NCI-H187 treated with DMSO at 0.1 percent for 48 hours (cell line): ENCODE measurements around the gene TNFRSF4.
"Not testable (repeated sequence)": the region's sequence is repeated elsewhere in the genome, so short reads cannot be mapped to it uniquely, and the experiment has no call there.

Experiments
- DNase-seq: peaks from one replicate; lab custom pipeline; 2025; lab: John Stamatoyannopoulos, UW

The TNFRSF4 gene

DNA sequence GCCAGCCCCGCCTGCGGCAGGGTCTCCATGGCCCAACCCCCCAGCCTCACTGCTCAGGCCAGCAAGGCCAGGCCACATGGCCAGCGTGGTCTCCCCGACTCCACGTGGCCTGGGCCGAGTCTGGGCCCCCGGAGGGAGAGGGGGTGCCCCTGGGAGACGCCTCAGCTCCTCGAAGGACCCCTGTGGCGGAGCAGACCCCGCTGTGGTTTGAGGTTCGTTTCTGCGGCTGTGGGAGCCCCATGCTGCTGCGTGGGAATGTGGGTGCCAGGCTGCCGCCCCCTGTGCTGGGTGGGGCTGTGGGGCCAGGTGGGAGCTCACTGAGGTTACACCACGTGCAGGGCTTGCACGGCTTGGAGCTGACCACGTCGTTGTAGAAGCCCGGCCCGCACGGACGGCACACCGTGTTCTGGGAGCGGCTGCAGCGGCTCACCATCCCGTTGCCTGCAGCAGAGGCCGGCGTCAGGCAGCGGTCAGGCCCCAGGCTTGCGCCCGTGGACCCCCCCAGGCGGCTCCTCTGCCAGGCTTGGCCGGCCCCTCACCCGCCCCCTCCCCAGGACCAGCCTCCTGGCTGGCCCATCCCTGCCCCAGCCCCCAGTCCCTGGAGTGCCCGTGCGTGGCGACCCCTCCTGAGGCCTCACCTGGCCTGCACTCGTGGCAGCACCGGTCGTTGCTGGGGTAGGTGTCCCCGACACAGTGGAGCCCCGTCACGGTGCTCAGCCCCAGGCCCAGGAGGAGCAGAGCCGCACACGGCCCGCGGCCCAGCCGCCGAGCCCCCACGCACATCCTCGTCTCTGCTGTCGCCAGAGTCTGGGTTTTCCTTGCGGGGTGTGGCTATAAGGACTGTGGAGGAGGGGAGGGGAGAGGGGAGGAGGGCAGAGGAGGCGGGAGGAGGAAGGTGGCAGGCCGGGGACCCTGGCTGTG lies at the start of gene TNFRSF4:
TNFRSF4 (minus strand) TSS at position 809 of the 921 bp plus-strand sequence; CDS start at position 783, 26 bp downstream.
- no peak for DNase-seq

GRCh38 chr1:1262758-1263157 lies 48.8 kb upstream of the TNFRSF4 start:
- no peak for DNase-seq

GRCh38 chr1:1262071-1262470 lies 48.1 kb upstream of the TNFRSF4 start:
- no peak for DNase-seq

DNA sequence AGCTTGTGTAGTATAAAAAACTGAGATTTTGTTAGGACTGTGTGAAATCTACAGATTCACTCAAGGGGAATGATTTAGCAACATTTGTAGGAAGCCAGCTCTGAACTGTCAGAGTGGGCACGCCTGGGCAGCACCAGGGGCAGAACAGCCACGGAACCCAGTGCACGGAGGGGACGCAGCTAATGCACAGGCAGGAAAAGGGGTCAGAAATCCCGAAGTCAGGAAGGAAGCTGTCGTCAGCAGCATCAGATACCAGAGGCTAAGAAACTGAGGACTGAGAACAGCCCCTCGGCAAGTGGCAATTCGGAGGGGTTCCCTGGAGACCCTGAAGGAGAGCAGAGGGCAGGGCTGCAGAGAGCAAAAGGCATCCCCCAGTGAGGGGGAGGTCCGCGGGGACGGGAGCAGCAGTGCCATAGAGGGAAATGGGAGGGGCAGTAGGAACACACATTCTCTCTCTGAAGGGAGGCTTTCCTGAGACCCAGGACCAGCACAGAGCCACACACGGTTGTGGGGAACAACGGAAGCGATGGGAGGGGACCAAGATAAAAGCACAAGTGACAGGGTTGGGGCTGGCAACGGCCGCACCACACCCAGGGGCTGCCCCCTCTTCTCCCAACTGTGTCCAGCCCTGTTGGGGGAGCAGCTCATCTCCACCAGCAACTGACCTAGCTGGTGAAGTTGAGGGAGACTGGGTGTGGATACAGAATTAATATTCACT lies 47.0 kb upstream of the TNFRSF4 start:
- DNase-seq = no peak

DNA sequence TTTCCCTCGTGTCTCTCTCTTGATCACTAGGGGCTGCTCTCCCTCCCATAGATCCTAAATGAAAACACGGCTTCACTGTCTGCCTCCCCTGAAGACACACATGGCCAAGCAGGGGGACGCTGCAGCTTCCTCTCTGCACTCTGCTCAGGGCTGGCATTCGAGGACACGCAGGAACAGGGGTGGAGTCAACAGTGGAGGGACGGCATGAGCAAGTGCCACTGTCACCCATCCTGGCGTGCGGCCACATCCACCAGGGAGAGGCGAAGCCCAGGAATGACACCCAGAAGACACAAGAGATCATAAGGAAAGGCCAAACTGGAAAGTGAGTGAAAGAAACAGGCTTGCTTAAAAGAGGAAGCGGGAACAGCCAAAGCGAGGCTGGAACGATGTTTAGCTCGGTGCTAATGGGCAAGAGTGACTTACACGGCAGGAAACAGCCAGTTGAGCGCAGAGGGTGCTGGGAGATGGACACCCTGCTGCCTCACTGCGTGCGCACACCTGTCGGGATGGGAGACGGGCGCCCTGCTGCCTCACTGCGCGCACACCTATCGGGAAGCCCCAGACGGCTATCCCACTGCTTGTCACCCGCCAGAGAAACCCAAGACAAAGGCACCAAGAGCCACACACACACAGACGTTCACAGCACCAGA lies 46.1 kb upstream of the TNFRSF4 start:
- DNase-seq = no peak

DNA sequence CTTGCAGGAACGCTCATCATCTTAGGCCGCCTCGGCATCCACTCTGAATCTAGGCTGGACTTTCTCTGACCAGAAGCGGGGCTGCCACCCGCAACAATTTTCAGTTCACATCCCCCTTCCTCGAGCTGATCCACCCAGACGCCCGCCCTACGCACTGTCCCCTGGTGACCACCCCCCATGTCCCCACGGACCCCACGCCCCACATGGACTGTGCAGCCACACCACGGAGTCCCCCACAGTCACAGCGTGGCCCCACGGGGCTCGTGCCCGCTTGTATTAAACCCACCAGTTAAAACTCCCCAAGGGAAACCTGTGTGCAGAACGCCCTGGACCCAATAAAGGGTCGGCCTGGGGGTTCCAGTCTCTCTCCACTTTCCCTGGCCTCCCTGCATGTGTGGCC lies 45.6 kb upstream of the TNFRSF4 start:
- DNase-seq = no peak

DNA sequence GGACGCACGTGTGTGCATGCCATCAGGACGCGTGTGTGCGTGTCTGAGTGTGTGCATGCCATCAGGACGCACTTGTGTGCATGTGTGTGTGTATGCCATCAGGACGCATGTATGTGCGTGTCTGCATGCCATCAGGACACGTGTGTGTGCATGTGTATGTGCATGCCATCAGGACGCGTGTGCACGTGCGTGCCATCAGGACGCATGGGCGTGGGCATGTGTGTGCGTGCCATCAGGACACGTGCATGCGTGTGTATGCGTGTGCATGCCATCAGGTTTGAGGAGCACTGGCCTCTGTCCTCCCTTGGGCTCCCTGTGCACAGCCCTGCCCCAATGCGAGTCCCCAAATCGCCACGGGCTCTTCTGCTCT lies 45.2 kb upstream of the TNFRSF4 start:
- DNase-seq = no peak

DNA sequence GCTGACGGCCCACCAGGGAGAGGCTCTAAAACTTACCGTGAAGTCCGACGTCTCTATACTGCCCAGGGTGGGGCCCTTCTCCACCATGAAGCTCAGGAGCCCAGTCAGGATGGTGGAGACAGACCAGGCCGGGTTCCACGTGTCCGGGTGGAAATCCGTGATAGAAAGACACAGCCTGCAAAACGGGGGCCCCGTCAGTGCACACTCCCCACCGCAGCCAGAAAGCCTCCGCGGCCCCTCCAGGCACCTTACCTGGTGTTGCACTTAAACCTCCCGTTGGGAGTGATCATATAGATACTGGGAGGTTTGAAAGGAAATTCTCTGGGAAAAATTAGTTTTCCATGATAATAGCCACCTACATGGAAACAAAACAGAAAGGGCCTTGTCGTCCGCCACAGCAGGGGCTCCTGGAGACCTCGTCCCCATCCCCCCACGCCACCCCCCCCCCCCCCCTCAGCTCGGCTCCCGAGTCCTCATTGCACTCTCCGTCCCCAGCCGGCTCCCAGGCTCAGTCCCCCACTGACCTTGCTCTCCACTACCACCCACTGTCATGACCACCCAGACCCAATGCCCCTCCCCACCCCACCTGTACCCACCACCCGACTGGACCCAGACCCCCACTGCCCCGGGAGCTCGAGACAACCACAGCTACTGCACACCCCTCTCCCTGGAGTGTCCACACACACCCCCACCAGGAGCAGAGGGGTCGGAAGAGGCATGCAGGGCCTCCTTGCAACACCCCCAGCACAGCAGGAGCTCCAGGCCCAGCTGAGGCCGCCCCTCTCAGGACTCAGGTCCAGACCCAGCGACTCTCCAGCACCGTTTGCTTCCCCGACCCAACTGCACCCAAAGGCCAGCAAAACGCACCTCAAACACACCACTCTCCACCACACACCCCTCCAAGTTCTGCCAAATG lies 43.3 kb upstream of the TNFRSF4 start:
- DNase-seq = no peak

- DNase-seq = no peak
These were observed 41.7 kb upstream of the TNFRSF4 start for GRCh38 chr1:1255611-1256010.

DNA sequence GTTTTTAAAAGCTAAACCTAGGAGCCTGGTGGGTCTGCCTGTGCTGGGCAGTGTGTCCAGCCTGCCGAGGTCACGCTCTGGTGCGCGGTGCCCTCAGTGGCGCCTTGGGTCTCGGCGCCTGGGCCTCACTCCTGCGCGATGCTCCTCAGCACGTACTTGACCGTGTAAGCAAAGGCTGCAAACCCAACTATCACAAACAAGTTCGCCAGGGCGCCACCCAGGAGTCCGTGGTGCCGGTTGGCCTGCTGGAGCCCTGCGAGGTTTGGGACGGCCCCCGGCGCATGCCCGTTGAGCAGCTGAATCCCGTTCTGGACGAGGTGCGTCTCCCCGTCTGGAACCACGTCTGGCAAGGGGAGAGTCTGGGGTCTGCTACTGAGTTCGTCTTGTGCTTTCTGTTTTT lies 41.1 kb upstream of the TNFRSF4 start:
- no peak for DNase-seq

DNA sequence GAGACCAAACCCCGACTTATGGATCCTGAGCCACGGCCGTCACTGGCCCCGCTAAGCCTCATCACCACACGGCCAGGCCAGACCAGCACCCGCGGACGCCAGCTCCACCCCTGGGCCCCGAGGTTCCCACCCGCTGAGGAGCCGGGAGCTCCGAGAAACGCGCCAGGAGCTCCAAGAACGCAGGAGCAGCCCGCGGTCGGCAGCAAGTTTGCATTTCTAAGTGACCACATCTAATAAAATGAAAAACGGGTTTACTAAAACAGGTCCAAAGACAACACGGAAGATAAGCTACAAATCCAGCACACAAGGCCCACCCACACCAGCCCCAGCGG lies 40.7 kb upstream of the TNFRSF4 start:
- DNase-seq = no peak

DNA sequence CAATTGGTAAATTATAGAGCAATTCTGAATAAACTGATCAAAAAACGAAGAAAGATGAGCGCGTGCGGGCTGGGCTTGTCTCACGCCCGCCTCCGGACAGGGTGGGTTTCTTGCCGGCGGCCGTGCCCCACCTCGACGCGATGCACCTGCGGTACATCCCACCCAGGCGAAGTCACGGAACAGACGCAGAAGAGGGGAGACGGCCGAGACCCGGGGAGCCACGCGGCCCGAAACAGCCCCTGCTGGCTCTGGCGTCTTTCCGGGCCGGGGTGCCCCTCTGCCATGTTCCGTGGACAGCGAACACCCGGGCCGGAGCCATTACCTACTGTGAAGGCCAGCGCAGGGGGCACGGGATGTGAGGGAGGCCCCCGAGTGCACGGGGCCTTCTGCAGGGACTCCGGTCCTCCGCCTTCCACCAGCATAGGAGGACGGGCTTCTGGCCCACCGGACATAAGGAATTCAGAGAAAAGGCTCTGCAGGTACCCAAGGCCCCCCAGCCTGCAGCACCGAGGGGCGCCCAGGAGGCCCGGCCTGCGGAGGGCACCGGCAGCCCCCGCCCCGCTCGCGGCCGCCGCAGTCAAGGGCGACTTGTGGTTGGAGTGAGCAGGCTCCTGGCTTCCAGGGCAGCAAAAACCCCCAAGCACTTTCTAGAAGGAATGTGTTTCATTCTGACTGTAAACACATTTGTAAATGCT lies 40.2 kb upstream of the TNFRSF4 start:
- no peak for DNase-seq

DNA sequence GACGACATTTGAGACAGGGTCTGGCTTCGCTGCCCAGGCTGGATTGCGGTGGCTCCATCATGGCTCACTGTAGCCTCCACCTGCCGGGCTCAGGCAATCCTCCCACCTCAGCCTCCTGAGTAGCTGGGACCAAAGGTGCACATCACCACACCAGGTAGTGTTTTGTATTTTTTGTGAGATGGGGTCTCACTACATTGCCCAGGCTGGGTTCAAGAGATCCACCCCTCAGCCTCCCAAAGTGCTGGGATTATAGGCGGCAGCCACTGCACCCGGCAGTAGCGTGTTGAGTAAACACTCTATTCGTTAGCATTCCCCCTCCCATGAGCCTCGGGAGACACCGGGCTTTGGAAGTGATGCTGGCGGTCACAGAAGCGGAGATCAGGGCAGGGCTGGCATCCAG lies 39.4 kb upstream of the TNFRSF4 start:
- DNase-seq = no peak

DNA sequence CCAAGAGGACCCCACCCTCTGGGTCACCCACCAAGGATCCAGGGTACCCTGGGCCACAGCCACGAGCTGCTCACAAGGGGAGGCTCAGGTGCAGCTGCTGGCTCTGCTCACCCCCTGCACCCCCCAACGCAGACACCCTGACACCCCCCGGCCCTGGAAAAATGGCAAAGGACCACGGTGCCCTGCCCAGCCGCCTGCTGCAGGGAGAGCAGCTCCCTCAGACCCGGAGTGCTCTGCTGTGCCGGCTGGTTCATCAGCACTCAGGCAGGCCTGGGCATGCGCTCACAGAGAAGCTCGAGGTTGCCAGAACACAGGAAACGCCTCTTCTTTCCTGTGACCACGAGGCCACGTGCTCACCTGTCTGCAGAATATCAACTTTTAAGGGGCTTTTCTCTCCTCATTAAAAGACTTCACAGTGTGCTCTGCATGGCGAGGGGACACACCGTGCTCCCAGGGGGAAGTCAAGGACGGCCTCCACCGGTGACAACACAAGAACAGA lies 36.9 kb upstream of the TNFRSF4 start:
- no peak for DNase-seq

DNA sequence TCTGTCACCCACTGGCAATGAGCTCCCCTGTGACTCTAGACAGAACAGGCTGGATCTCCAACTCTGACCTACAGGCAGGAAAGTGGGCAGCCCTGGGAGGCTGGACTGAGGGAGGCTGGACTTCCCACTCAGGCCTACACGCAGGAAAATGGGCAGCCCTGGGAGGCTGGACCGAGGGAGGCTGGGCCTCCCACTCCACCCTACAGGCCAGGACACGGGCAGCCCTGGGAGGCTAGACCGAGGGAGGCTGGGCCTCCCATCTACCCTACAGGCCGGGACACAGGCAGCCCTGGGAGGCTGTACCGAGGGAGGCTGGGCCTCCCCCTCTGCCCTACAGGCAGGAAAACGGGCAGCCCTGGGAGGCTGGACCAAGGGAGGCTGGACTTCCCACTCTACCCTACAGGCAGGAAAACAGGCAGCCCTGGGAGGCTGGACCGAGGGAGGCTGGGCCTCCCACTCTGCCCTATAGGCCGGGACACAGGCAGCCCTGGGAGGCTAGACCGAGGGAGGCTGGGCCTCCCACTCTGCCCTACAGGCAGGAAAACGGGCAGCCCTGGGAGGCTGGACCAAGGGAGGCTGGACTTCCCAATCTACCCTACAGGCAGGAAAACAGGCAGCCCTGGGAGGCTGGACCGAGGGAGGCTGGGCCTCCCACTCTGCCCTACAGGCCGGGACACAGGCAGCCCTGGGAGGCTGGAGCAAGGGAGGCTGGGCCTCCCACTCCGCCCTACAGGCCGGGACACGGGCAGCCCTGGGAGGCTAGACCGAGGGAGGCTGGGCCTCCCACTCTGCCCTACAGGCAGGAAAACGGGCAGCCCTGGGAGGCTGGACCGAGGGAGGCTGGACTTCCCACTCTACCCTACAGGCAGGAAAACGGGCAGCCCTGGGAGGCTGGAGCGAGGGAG lies 34.3 kb upstream of the TNFRSF4 start:
- DNase-seq = not testable (repeated sequence)

DNA sequence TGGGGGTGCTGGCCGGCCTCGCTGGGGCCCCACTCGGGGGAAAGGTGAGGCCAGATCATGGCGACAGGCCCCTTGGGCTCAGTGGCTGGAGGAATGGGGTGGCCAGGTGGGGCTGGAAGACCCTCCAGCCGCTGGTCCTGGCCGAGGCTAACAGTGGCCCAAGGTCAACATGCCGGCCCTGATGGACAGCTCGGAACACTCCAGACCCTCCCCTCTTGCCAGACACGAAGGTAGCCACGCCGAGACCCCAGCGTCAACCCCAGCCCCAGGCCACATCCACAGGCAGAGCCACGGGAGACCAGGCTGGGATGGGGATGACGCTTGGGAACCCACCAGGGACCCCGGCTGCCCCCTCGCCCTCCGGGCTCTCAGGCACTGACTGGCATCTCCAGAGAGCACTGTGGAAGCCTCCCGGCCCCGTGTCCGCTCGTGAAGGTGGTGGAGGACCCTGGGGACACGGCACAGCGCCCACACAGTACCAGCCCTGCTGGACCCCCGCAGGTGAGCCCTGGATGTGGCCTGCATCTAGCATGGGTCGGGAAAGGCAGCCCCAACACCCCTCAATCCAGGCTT lies 33.5 kb upstream of the TNFRSF4 start:
- no peak for DNase-seq

GRCh38 chr1:1246577-1247340 lies 32.8 kb upstream of the TNFRSF4 start, which contains the start of gene C1QTNF12:
Gene C1QTNF12, minus strand, starts transcription at chr1:1246722. Its CDS starts 32 bp downstream, at chr1:1246690.
- DNase-seq = no peak

DNA sequence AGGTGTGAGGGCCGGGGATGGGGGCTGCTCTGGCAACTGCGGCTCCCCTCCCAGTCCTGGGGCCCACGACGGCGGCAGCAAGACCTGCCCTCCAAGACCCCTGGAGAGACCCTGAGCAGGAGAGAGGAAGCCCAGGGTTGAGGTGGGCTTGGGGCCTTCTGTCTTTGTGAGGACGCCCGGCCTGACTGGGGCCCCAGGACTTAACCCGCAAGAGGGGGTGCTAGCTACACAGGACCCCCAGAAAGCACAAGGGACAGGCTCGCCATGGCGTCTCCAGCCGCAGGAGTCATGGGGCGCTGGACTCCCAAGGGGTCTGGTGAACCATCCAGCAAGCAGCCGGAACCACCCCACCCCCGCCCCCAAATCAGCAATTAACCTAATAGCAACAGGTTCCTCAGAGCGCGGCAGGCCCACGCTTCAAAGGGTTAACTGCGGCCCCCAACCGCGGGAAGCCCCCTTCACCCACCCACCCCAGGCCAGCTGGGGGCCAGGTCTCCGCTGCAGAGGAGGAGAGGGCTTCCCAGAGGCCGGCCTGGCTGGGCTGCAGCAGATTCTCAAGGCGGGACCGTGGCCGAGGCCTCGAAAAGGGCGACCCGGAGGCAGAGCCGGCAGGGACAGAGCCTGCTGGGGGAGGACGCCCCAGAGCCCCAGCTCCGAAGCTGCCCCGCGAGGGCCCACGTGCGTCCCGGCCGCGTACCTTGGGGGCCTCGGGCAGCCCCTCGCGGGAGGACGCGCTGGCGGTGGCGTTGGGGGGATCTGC lies 32.0 kb upstream of the TNFRSF4 start:
- no peak for DNase-seq
